HT-29 (cell line): ENCODE measurements around the gene ZNF813. TPM values are rescaled to one million over a fixed set of nuclear protein-coding genes. Genes with fewer than 3 reads are reported as not detected.
"Not testable (repeated sequence)": the region's sequence is repeated elsewhere in the genome, so short reads cannot be mapped to it uniquely, and the experiment has no call there.

Experiments
- DNase-seq: peaks from one replicate; pipeline ENCODE4 v3.0.0-alpha.2; 2015; ENCODE audit warnings: low spot score
- total RNA-seq: library from RNA; depleted of rRNA; stranded (reverse); fragments of >200 nt; shearing (Covaris generic); gene quantifications from 2 replicates; pipeline ENCODE4 v1.2.3, GENCODE V29; 2014; rRNA removed

Gene ZNF813
- total RNA-seq = not detected in 2 replicates

DNA sequence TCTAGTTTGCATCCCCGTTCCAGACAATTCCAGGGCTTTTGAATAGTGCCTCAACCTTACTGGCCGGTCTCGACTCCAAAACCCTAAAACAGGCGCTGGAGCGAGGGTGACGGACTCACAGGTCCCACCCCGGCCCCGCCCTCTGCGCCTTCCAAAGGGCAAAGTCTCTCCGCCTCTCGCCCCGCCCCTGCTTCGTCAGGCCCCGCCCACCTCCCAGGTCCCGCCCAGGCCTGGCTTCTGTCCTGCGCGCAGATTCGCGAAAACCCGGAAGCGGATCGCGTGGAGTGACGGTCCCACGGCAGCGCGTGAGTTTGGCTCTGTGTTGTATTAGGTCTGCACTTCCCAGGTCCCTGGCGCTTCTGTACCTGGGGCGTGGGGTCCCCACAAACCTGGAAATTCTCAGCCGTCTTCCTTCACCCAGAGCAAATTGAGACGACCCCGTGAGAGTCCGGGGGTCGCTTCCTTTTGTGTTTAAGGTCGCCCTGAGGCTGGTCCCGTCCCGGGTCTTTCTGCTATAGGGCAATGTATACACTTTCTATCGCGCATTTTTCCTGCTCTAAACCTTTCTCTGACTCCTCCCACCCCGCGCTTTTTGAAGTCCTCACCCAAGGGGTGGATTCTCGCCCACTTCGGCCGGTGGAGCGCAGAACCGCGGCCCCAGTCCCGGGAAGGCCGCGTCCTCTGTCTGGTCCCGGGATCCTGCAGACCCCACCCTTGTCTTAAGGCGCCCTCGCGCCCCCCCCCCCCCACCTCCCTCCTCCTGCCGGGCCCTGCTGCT is at the start of gene ZNF813:
Gene ZNF813, plus strand, starts transcription at position 249 of the 778 bp plus-strand sequence. CDS start 16,090 bp downstream, outside the sequence.
- no peak for DNase-seq

DNA sequence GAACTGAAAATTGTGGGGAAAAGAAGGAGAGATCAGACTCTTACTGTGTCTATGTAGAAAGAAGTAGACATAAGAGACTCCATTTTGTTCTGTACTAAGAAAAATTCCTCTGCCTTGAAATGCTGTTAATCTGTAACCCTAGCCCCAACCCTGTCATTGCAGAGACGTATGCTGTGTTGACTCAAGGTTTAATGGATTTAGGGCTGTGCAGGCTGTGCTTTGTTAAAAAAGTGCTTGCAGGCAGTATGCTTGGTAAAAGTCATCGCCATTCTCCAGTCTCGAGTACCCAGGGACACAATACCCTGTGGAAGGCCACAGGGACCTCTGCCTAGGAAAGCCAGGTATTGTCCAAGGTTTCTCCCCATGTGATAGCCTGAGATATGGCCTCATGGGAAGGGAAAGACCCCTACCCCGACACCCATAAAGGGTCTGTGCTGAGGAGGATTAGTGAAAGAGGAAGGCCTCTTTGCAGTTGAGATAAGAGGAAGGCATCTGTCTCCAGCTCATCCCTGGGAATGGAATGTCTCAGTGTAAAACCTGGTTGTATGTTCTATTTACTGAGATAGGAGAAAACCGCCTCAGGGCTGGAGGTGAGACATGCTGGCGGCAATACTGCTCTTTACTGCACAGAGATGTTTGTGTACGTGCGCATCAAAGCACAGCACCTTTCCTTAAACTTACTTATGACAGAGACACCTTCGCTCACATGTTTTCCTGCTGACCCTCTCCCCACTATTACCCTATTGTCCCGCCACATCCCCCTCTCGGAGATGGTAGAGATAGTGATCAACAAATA is 46.8 kb upstream of the ZNF813 start:
- DNase-seq = not testable (repeated sequence)

DNA sequence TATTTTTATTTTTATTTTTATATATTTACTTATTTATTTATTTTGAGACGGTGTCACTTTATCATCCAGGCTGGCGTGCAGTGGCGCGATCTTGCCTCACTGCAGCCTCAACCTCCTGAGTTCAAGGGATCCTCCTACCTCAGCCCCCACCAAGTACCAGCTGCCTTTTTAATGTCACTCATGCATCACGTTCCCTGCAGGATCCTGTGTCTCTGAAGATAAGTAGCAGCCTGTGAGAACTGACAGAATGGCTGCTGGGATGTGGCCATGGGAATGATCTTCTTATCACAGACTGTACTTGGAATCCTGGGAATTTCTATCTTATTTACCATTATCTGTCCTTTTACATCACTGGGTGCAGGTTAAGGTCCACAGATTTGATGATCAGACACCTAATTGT is 45.0 kb upstream of the ZNF813 start:
- no peak for DNase-seq

DNA sequence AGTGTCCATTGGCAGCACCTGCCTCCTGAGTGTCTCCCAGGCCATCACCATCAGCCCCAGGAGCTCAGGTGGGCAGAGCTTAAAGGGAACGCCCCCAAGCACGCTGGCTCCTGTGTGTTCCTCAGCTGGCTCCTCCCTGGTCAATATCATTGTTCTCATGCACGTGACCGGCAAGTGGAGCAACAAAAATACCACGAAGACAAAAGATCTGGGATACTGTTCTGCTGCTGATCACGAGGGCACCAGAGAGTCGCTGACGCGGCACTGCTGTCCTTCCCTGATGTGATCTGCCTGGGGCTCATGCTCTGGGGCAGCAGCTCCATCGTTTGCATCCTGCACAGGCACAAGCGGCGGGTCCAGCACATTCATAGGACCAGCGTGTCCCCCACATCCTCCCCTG is 44.5 kb upstream of the ZNF813 start:
- DNase-seq = not testable (repeated sequence)

DNA sequence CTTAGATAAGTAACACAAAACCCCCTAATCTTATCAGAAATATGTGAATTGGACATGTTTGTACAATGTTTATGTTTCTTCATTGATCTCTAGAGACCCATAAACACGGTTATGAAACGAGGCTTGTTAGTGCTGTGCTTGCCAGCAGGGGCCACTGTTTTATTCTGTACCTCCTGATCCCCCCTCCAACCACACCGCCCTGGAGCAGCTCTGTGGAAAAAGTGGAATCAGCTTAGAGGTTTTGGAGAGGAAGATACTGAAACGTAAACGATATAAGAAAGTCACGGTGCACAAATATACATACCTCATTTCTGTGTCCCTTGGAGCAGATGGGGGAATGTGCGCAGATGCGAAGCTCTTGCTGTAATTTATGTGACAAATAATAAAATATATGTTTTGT is 43.9 kb upstream of the ZNF813 start:
- not testable (repeated sequence) for DNase-seq

DNA sequence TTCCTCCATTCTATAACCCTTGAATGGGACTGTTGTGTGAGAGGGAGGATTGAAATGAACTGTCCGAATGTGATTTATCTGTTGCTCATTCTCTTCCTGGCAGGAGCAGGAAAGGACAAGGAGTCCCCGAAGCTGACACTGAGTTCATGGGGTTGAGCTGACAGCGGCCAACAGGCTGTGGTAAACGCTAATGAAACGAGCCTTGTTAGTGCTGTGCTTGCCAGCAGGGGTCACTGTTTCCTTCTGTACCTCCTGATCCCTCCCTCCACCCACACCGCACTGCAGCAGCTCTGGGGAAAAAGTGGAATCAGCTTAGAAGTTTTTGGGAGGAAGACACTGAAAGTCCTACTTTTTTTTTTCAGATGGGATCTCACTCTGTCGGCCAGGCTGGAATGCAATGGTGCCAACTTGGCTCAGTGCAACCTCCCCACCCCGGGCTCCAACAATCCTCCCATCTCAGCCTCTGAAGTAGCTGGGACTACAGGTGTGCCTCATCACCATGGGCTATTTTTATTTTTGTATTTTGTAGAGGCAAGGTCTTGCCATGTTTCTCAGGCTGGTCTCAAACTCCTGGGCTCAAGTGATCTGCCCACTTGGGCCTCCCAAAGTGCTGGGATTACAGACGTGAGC is 42.5 kb upstream of the ZNF813 start:
- peak; percentile 59 for DNase-seq

DNA sequence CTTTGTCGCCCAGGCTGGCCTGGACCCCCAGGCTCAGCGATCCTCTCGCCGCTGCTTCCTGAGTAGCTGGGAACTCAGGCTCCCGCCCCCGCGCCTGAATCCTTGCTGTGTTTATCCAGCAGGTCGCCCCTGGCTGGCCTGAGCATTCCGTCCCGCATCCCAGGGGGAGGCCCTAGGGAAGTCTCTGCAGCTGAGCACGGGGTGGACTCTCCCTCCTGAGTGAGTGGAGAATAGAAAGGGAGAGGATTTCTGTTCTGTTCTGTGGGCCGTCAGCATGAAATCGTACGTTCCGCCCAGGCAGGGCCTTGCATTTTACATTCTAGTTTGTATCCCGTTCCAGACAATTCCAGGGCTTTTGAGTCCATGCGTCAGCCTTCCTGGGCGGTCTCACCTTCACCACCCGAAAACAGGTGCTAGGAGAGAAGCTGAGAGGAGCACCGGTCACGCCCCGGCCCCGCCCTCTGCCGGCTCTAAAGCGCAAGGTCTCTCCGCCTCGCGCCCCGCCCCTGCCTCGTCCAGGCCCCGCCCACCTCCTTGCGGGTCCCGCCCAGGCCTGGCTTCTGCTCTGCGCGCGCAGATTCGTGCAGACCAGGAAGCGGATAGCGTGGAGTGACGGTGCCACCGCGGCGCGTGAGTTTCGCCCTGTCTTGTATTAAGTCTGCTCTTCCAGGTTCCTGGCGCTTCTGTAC is 36.0 kb upstream of the ZNF813 start, which contains the start of gene ZNF761:
Gene ZNF761, plus strand, starts transcription at position 586 of the 689 bp plus-strand sequence. CDS start 15,285 bp downstream, outside the sequence.
- DNase-seq = peak; percentile 99

DNA sequence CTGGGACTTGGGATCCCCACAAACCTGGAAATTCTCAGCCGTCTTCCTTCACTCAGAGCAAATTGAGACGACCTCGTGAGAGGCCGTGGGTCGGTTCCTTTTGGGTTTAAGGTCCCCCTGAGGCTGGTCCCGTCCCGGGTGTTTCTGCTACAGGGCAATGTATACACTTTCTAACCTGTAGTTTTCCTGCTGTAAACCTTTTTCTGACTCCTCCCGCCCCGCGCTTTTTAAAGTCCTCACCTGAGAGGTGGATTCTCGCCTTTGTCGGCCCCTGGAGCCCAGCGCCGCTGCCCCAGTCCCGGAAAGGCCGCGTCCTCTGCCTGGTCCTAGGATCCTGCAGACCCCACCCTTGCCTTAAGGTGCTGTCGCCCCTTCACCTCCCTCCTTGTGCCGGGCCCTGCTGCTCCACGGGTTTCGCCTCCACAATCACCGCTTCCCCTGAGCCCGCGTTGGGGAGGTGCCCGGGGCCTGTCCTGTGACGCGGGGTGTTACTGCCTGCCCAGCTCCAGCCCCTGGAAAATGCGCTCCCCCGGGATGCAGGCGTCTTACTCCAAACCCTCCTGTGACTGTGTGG is 35.4 kb upstream of the ZNF813 start:
- DNase-seq = no peak

DNA sequence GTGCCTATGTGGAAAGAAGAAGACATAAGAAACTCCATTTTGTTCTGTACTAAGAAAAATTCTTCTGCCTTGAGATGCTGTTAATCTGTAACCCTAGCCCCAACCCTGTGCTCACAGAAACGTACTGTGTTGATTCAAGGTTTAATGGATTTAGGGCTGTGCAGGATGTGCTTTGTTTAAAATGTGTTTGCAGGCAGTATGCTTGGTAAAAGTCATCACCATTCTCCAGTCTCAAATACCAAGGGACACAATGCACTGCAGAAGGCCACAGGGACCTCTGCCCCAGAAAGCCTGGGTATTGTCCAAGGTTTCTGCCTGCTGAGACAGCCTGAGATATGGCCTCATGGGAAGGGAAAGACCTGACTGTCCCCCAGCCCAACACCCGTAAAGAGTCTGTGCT is 23.7 kb upstream of the ZNF813 start:
- not testable (repeated sequence) for DNase-seq

DNA sequence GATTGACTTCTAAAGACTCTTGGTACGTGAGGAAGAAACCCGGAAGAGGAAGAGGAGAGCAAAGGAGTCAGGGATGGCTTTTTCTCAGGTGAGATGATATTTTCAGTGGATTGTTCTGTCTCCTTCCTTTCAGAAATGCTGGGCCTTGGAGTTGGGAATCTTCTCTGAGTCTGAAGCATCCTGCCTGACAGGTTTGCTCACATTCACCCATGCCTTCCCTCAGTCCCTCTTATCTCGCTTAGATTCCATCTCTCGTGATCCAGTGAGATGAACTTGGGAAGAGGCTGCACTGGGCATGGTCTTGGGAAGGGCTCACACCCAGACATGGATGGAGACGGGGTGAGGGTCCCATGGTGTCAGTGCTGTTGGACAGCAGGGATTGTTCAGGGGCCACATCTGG is 20.3 kb upstream of the ZNF813 start:
- DNase-seq = not testable (repeated sequence)

DNA sequence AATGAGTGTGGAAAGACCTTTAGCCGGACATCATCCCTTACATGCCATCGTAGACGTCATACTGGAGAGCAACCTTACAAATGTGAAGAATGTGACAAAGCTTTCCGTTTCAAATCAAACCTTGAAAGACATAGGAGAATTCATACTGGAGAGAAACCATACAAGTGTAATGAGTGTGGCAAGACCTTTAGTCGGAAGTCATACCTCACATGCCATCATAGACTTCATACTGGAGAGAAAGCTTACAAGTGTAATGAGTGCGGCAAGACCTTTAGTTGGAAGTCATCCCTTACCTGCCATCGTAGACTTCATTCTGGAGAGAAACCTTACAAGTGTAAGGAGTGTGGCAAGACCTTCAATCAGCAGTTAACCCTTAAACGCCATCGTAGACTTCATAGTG is 11.7 kb upstream of the ZNF813 start:
- DNase-seq = no peak

DNA sequence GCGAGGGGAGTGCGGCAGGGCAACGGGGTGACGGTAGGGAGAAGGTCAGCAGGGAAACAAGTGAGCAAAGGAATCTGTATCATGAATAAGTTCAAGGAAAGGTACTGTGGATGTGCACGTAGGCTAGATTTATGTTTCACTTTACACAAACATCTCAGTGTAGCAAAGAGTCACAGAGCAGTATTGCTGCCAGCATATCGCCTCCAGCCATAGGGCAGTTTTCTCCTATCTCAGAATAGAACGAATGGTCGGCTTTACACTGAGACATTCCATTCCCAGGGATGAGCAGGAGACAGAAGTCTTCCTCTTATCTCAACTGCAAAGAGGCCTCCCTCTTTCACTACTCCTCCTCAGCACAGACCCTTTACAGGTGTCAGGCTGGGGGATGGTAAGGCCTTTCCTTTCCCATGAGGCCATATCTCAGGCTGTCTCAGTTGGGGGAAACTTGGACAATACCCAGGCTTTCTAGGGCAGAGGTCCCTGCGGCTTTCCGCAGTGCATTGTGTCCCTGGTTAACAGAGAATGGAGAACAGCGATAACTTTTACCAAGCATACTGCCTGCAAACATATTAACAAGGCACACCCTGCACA is 7.3 kb upstream of the ZNF813 start:
- DNase-seq = not testable (repeated sequence)

DNA sequence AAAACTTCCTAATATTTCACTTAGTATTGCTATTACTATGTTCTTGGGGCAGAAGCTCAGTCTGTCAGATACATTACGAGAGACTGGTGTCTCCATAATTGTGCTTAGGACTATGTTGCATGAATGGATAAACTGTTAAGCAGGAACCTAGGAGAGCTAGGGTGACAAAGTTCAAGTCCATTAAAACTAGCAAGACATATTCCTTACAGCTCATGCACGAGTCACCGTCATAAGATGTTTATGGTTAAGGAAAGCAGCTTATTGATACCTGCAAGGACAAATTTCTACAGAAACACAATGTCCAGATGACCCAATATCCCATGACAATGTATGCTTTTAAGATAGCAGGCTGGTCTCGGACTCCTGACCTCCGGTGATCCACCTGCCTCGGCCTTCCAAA is 5.7 kb upstream of the ZNF813 start:
- DNase-seq = no peak

DNA sequence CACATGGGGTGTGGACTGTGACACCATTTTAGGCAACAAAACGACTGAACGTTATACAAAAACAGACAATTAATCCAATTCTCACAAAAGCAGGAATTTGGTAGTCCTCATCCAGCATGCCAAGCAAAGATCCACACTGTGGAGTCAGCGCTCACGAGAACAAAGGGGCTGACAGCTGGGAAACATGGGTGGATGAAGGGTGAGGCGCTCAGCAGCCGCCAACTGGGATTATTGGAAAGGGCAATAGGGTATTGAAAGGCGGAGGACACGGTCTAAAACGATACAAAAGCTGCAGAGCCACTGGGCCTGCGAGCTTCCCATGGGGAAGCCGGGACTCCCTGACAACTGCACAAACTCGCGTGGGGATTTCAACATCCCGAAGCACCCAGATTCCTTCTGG is 4.7 kb upstream of the ZNF813 start:
- DNase-seq = no peak

DNA sequence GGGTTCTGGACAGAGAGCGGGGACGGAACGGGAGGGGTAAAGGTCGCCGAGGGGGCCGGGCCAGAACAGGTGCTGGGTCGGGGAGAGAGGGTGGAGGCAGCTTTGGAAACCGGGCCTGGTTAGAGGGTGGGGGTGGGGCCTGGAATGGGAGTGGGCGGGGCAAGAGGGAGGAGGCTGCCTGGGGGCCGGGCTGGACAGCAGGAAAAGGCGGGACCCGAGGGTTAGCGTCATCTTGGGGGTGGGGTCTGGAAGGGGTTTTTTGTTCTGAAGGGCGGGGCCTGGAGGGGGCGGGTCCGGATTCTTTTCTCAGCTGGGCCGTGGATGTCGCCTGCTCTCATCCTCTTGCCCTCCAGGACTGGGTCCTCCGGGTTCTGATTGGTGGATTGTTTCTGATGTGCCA is 4.3 kb upstream of the ZNF813 start:
- no peak for DNase-seq

DNA sequence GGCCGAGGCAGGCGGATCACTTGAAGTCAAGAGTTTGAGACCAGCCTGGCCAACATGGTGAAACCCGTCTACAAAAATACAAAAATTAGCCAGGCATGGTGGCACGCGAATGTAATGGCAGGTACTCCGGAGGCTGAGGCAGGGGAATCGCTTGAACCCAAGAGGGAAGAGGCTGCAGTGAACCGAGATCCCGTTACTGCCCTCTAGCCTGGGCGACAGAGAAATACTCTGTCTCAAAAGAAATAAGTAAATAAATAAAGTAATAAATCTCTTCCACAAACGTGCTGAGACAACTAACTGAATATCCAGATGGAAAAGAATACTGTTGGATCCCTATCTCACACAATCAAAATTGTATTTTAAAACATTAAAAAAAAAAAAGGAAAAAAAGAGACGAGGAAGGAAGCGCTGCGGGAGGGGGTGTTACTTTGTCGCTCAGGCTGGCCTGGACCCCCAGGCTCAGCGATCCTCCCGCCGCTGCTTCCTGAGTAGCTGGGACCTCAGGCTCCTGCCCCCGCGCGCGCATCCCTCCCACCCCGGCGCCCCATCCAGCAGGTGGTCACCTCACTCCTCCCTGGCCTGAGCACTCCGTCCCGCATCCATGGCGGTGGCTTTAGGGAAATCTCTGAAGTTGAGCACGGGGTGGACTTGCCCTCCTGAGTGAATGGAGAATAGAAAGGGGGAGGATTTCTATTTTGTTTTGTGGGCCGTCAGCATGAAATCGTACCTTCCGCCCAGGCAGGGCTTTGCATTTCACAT is 628 bp upstream of the ZNF813 start:
- no peak for DNase-seq

DNA sequence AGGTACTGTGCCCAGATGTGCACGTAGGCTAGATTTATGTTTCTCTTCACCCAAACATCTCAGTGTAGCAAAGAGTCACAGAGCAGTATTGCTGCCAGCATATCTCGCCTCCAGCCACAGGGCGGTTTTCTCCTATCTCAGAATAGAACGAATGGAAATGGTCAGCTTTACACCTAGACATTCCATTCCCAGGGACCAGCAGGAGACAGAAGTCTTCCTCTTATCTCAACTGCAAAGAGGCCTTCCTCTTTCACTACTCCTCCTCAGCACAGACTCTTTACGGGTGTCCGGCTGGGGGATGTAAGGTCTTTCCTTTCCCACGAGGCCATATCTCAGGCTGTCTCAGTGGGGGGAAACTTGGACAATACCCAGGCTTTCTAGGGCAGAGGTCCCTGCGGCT is 1.1 kb downstream of the ZNF813 start:
- DNase-seq = not testable (repeated sequence)

DNA sequence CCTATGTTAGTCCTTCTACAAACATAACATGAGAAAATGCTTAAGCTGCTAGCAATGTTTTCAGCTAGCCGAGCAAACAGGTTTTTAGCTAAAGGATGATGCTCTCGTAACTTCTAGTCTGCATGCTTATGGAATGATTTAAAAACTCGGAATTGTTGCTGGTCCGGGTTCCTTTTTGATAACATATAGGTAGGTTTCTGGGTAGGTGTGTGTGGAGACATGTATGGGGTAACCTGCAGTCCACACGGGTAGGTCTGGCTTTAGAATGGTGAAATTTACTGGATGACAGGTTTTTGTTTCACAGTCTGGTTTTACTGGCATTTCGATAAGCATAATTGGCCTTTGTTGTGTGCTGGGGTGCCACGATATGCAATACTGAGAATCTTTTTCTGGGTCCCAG is 4.4 kb downstream of the ZNF813 start:
- DNase-seq = no peak

DNA sequence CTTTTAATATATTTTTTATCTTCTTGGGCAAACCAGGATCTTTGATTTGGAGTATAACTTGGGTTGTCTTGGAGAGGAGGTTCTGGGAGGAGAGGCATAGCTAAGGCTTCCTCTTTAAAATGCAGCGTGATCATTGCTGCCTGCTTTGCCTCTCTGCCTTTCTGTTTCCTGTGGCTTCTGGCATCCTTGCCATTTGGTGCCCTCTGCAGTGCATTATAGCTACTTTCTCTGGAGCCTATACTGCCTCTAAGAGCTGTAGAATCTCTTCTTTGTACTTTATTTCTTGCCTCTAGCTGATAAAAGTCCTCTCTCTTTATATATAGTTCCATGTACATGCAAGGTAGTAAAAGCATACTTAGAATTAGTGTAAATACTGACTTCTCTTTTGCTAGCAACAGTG is 7.3 kb downstream of the ZNF813 start:
- peak; percentile 17 for DNase-seq

DNA sequence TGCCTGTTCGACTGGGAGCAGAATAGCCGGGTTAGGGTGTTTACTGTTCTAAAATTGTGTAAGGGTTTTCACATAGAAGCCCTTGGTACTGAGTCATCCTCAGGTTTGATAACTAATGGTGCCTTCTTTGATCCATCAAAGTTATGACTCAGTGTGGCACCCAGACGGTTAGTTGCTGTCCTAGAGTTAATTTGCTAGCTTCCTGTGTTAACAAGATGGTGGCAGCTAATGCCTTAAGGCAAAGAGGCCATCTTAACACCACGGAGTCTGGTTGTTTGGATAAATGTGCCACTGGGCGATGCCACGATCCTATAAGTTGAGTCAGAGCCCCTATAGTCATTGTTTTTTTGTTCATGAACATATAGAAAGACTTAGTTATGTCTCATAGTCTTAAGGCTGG is 7.9 kb downstream of the ZNF813 start:
- DNase-seq = not testable (repeated sequence)
